H1 (cell line): ENCODE results near the gene PRR16. TPM values are rescaled to one million over a fixed set of nuclear protein-coding genes. Genes with fewer than 3 reads are reported as not detected.

Experiments
- polyA plus RNA-seq, 7 experiments: library from polyadenylated mRNA; depleted of rRNA in 3 of 7; stranded (reverse) in 5 of 7; unstranded in 2 of 7; fragments of >200 nt in 5 of 7; fragments of 200-250 nt in 2 of 7; gene quantifications; 1 replicate in 5 of 7; 2 replicates in 1 of 7; 4 replicates in 1 of 7; pipeline versions ENCODE4 v1.2.1 to v1.2.3, GENCODE V29; 2011 to 2013; ENCODE audit warnings: missing spikeins in 2 of 7, mixed read lengths in 2 of 7
- total RNA-seq: library from RNA; stranded (reverse); fragmentation: NEBNext Ultra II Directional; extraction: Animal tissue kit (Norgen Biotek cat#: 25700); gene quantifications from 2 replicates; pipeline ENCODE4 v1.2.1, GENCODE V29; 2021
- TF ChIP-seq, protein P1 (sequence below): fragments of 300-600 bp; sonication (generic); IDR thresholded peaks from 2 replicates; pipeline ENCODE4 v1.7.1; 2012; ENCODE audit warnings: low read length, moderate library complexity, mild to moderate bottlenecking, inconsistent platforms; ENCODE audit not compliant: insufficient replicate concordance

The PRR16 gene
- total and polyA plus RNA-seq, 2 of the 8 experiments (the other 6 are each of a cell fraction or from before 2014, with no cell fraction given): 0.73 to 1.6 TPM

DNA sequence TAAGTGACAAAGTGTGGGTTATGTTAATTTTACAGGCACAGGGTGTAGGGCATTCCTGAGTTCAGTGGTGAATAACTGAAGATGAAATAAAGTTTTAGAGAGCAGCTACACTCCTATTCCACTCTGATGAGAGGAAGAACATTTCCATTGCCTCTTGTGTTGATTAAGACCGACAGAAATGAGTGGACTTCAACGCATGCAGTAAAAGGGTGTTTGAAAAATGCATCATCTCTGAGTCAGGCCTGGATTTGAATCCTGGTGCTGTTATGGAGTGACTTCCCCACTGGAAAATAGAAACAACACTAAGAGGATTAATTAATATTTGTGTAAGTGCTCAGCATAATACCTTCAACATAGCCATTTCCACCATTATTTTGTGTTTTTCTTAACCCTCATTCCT is 86.3 kb downstream of the PRR16 start (continued):
- TF ChIP-seq, protein P1, sequence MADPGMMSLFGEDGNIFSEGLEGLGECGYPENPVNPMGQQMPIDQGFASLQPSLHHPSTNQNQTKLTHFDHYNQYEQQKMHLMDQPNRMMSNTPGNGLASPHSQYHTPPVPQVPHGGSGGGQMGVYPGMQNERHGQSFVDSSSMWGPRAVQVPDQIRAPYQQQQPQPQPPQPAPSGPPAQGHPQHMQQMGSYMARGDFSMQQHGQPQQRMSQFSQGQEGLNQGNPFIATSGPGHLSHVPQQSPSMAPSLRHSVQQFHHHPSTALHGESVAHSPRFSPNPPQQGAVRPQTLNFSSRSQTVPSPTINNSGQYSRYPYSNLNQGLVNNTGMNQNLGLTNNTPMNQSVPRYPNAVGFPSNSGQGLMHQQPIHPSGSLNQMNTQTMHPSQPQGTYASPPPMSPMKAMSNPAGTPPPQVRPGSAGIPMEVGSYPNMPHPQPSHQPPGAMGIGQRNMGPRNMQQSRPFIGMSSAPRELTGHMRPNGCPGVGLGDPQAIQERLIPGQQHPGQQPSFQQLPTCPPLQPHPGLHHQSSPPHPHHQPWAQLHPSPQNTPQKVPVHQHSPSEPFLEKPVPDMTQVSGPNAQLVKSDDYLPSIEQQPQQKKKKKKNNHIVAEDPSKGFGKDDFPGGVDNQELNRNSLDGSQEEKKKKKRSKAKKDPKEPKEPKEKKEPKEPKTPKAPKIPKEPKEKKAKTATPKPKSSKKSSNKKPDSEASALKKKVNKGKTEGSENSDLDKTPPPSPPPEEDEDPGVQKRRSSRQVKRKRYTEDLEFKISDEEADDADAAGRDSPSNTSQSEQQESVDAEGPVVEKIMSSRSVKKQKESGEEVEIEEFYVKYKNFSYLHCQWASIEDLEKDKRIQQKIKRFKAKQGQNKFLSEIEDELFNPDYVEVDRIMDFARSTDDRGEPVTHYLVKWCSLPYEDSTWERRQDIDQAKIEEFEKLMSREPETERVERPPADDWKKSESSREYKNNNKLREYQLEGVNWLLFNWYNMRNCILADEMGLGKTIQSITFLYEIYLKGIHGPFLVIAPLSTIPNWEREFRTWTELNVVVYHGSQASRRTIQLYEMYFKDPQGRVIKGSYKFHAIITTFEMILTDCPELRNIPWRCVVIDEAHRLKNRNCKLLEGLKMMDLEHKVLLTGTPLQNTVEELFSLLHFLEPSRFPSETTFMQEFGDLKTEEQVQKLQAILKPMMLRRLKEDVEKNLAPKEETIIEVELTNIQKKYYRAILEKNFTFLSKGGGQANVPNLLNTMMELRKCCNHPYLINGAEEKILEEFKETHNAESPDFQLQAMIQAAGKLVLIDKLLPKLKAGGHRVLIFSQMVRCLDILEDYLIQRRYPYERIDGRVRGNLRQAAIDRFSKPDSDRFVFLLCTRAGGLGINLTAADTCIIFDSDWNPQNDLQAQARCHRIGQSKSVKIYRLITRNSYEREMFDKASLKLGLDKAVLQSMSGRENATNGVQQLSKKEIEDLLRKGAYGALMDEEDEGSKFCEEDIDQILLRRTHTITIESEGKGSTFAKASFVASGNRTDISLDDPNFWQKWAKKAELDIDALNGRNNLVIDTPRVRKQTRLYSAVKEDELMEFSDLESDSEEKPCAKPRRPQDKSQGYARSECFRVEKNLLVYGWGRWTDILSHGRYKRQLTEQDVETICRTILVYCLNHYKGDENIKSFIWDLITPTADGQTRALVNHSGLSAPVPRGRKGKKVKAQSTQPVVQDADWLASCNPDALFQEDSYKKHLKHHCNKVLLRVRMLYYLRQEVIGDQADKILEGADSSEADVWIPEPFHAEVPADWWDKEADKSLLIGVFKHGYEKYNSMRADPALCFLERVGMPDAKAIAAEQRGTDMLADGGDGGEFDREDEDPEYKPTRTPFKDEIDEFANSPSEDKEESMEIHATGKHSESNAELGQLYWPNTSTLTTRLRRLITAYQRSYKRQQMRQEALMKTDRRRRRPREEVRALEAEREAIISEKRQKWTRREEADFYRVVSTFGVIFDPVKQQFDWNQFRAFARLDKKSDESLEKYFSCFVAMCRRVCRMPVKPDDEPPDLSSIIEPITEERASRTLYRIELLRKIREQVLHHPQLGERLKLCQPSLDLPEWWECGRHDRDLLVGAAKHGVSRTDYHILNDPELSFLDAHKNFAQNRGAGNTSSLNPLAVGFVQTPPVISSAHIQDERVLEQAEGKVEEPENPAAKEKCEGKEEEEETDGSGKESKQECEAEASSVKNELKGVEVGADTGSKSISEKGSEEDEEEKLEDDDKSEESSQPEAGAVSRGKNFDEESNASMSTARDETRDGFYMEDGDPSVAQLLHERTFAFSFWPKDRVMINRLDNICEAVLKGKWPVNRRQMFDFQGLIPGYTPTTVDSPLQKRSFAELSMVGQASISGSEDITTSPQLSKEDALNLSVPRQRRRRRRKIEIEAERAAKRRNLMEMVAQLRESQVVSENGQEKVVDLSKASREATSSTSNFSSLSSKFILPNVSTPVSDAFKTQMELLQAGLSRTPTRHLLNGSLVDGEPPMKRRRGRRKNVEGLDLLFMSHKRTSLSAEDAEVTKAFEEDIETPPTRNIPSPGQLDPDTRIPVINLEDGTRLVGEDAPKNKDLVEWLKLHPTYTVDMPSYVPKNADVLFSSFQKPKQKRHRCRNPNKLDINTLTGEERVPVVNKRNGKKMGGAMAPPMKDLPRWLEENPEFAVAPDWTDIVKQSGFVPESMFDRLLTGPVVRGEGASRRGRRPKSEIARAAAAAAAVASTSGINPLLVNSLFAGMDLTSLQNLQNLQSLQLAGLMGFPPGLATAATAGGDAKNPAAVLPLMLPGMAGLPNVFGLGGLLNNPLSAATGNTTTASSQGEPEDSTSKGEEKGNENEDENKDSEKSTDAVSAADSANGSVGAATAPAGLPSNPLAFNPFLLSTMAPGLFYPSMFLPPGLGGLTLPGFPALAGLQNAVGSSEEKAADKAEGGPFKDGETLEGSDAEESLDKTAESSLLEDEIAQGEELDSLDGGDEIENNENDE: no peak
